Measurements from ENCODE around the gene NECAP2.

- TF ChIP-seq CTCF (IDR thresholded peaks at IDR 0.05) (no peak), POLR2AphosphoS5 (IDR thresholded peaks at IDR 0.05; ENCODE audit: insufficient read depth in 1 of 2, low read depth in 1 of 2) (no peak), POLR2A (IDR thresholded peaks at IDR 0.05) (no peak)
Observed at GRCh38 chr1:16396591-16396990, 43.9 kb upstream of the NECAP2 start.
